HepG2 (cell line): ENCODE measurements around the gene MUC6. TPM values are rescaled to one million over a fixed set of nuclear protein-coding genes. Genes with fewer than 3 reads are reported as not detected.

Experiments used
- ATAC-seq: fragments of 200-7000 bp; cut with Tn5 transposase; 3 replicates; pipeline ENCODE4 v1.9.1; 2020; ENCODE audit warnings: mild to moderate bottlenecking, moderate library complexity
- BruUV-seq: library from RNA; stranded (reverse); fragments of 400-500 nt; replicated peaks from 2 replicates; lab custom pipeline; 2021; lab: Mats Ljungman, UMichigan
- CTCF ChIA-PET: fragments of 300-600 bp; formaldehyde crosslinking; extraction: SDS; loops from one replicate; lab custom pipeline; 2021; ENCODE audit warnings: low total read pairs, inconsistent platforms, low intra/inter-chr PET ratio; lab: Yijun Ruan, JAX
- POLR2A ChIA-PET: fragments of 350-600 bp; sonication (Branson Sonifier 250); formaldehyde crosslinking; loops from one replicate; lab custom pipeline; 2020; ENCODE audit warnings: antibody characterized with exemption, inconsistent platforms; lab: Yijun Ruan, JAX
- DNase-seq: peaks from one replicate; pipeline ENCODE4 v3.0.0-alpha.2; 2015; ENCODE audit warnings: low spot score
- FAIRE-seq: peaks from 3 replicates; lab custom pipeline; 2011; peaks lifted over from hg19 to GRCh38; lab: Jason Lieb, UNC
- H2AFZ ChIP-seq: one replicate; pipeline ENCODE4 v1.6.1; 2011; ENCODE audit warnings: low read length, inconsistent platforms
- H3K27ac ChIP-seq: fragments of 300-600 bp; 3 replicates; pipeline ENCODE4 v1.8.0; 2011; ENCODE audit warnings: mixed run types, mild to moderate bottlenecking, mixed read lengths, low read length, inconsistent platforms; ENCODE audit not compliant: insufficient read depth; ENCODE audit errors: extremely low read length
- H3K27me3 ChIP-seq, 2 experiments: fragments of 200-600 bp in 1 of 2; 2 replicates in 1 of 2; 3 replicates in 1 of 2; pipeline versions ENCODE4 v1.6.0 to v1.8.0; 2011; ENCODE audit warnings: low read length in 2 of 2, mild to moderate bottlenecking in 2 of 2, moderate library complexity in 2 of 2, inconsistent platforms in 1 of 2; ENCODE audit not compliant: insufficient read depth in 2 of 2, control insufficient read depth in 1 of 2
- H3K36me3 ChIP-seq, 2 experiments: fragments of 200-600 bp in 1 of 2; replicated peaks in 1 of 2; 2 replicates in 1 of 2; 3 replicates in 1 of 2; pipeline versions ENCODE4 v1.5.1 to v1.8.0; 2011; ENCODE audit warnings: low read length in 2 of 2, inconsistent platforms in 1 of 2; ENCODE audit not compliant: insufficient read depth in 2 of 2, control insufficient read depth in 1 of 2
- H3K4me1 ChIP-seq: 2 replicates; pipeline ENCODE4 v1.5.1; 2012; ENCODE audit warnings: low read length, inconsistent platforms; ENCODE audit not compliant: insufficient read depth
- H3K4me2 ChIP-seq: 2 replicates; pipeline ENCODE4 v1.6.0; 2011; ENCODE audit warnings: low read depth, low read length, inconsistent platforms
- H3K4me3 ChIP-seq, 3 experiments: fragments of 200-600 bp in 1 of 3; sonication (generic), shearing (Covaris generic) in 1 of 3; replicated peaks in 1 of 3; 2 replicates each; pipeline ENCODE4 v1.5.1; 2011 to 2016; ENCODE audit warnings: low read length in 3 of 3, inconsistent platforms in 2 of 3, low read depth in 2 of 3, mild to moderate bottlenecking in 2 of 3, control low read depth in 1 of 3, mixed read lengths in 1 of 3; ENCODE audit not compliant: insufficient read depth in 1 of 3
- H3K79me2 ChIP-seq: one replicate; pipeline ENCODE4 v1.6.1; 2011; ENCODE audit warnings: low read length, inconsistent platforms; ENCODE audit not compliant: insufficient read depth
- H3K9ac ChIP-seq: 2 replicates; pipeline ENCODE4 v1.6.0; 2011; ENCODE audit warnings: mild to moderate bottlenecking, low read depth, low read length, inconsistent platforms; ENCODE audit not compliant: insufficient read depth
- H3K9me3 ChIP-seq: 2 replicates; pipeline ENCODE4 v1.5.1; 2012; ENCODE audit warnings: mild to moderate bottlenecking, low read length
- H4K20me1 ChIP-seq: 2 replicates; pipeline ENCODE4 v1.6.0; 2011; ENCODE audit warnings: inconsistent platforms, mild to moderate bottlenecking, low read length, moderate library complexity; ENCODE audit not compliant: insufficient read depth
- HNRNPH1 ChIP-seq: fragments of 200-400 bp; formaldehyde crosslinking; optimal IDR thresholded peaks from 2 replicates; pipeline ENCODE3; 2017; ENCODE audit warnings: mild to moderate bottlenecking, low read depth, low read length
- IKZF4 ChIP-seq: sonication (generic); formaldehyde crosslinking; IDR thresholded peaks from 2 replicates; pipeline ENCODE4 v1.5.1; 2020; ENCODE audit warnings: borderline replicate concordance, mild to moderate bottlenecking, low read depth, missing genetic modification reagents; ENCODE audit errors: not compliant biosample characterization
- IRX3 ChIP-seq: sonication (generic); formaldehyde crosslinking; IDR thresholded peaks from 2 replicates; pipeline ENCODE4 v1.8.1; 2023; ENCODE audit warnings: mild to moderate bottlenecking, low read depth, missing genetic modification reagents, borderline replicate concordance
- POLR2G ChIP-seq: fragments of 200-400 bp; formaldehyde crosslinking; IDR thresholded peaks from 2 replicates; pipeline ENCODE4 v1.6.1; 2018; ENCODE audit warnings: mild to moderate bottlenecking, low read depth, low read length, moderate library complexity
- ZNF253 ChIP-seq: sonication (generic); formaldehyde crosslinking; IDR thresholded peaks from 2 replicates; pipeline ENCODE4 v1.8.0; 2022; ENCODE audit warnings: mild to moderate bottlenecking, missing genetic modification reagents, borderline replicate concordance
- ZNF30 ChIP-seq: sonication (generic); formaldehyde crosslinking; IDR thresholded peaks from 2 replicates; pipeline ENCODE4 v1.5.0; 2020; ENCODE audit warnings: mild to moderate bottlenecking, missing genetic modification reagents
- ZNF317 ChIP-seq: sonication (generic); formaldehyde crosslinking; IDR thresholded peaks from 2 replicates; pipeline ENCODE4 v1.5.0; 2020; ENCODE audit warnings: mild to moderate bottlenecking, missing genetic modification reagents
- ZNF790 ChIP-seq: sonication (generic); formaldehyde crosslinking; IDR thresholded peaks from 2 replicates; pipeline ENCODE4 v1.8.0; 2022; ENCODE audit warnings: missing genetic modification reagents, mild to moderate bottlenecking, borderline replicate concordance
- ZNF841 ChIP-seq: sonication (generic); formaldehyde crosslinking; IDR thresholded peaks from 2 replicates; pipeline ENCODE4 v1.8.1; 2023; ENCODE audit warnings: missing genetic modification reagents, borderline replicate concordance
- ZXDC ChIP-seq: sonication (generic); formaldehyde crosslinking; IDR thresholded peaks from 2 replicates; pipeline ENCODE4 v1.5.0; 2020; ENCODE audit warnings: mild to moderate bottlenecking, missing genetic modification reagents
- WGBS: methylation state at CpG from one replicate; pipeline ENCODE4 v1.1.6; 2017; ENCODE audit warnings: low lambda C conversion rate; 5-methylcytosine and 5-hydroxymethylcytosine counted together
- in situ Hi-C: cut with HindIII; loops from 2 replicates; pipeline ENCODE4 v1.10.0; 2017; ENCODE audit warnings: low pct_unique_long_range_greater_than_20kb; ENCODE audit not compliant: extremely low pct_ligation_motif_present
- intact Hi-C: fragments of 100-400 bp; cut with micrococcal nuclease; formaldehyde crosslinking; loops from one replicate; pipeline ENCODE4 v1.10.0; 2022; ENCODE audit not compliant: unreplicated experiment
- polyA plus RNA-seq, 8 experiments: library from polyadenylated mRNA; depleted of rRNA in 3 of 8; stranded (reverse) in 7 of 8; unstranded in 1 of 8; fragments of >200 nt; fragmentation: Illumina TruSeq in 4 of 8; extraction: Trizol in 4 of 8; gene quantifications; 2 replicates each; pipeline versions ENCODE4 v1.2.1 to v1.2.3, GENCODE V29; 2011 to 2016; ENCODE audit warnings: low read depth in 4 of 8, missing spikeins in 1 of 8, mixed read lengths in 1 of 8; ENCODE audit not compliant: insufficient read depth in 1 of 8
- total RNA-seq, 5 experiments: library from RNA; depleted of rRNA; stranded (reverse); fragments of >200 nt; fragmentation: Illumina TruSeq; extraction: Trizol; gene quantifications; 2 replicates each; pipeline ENCODE4 v1.2.3, GENCODE V29; 2016; ENCODE audit warnings: low read depth in 1 of 5

Gene MUC6
- total and polyA plus RNA-seq, 2 of the 13 experiments (the other 11 are each of a cell fraction or from before 2014, with no cell fraction given): not detected

- Histone ChIP-seq H3K9ac (no peak overlapping the region), H3K4me1 (peaks cover 9% of the 10 kb centered on the region), H3K4me3 (no peak overlapping the region), H2AFZ (no peak overlapping the region), H3K79me2 (no peaks in the 10 kb centered on the region), H3K27me3 (peaks cover 19 to 87% of the 10 kb centered on the region in 2 experiments; a peak in 4 of 5 replicates), H3K4me2 (no peak overlapping the region), H4K20me1 (no peaks in the 10 kb centered on the region), H3K36me3 (no peaks in the 10 kb centered on the region), H3K27ac (no peak overlapping the region), H3K9me3 (no peaks in the 10 kb centered on the region)
- TF ChIP-seq ZXDC (CRISPR knock-in tag) (no peak), ZNF790 (CRISPR knock-in tag) (no peak), HNRNPH1 (no peak), POLR2G (no peak), ZNF30 (CRISPR knock-in tag) (no peak), IKZF4 (CRISPR knock-in tag) (no peak), ZNF841 (no peak), IRX3 (CRISPR knock-in tag) (no peak), ZNF317 (no peak), ZNF253 (no peak)
- WGBS: no CpG with 5 or more reads among the region's 8 CpGs
- FAIRE-seq: no peak
- no peak for DNase-seq
- POLR2A ChIA-PET: no interaction called here
- ATAC-seq: no peak; the same call in 2 of the 3 replicates
- intact Hi-C loops: no loop called here
- BruUV-seq: no TSS peak
- in situ Hi-C loops: no loop called here
- CTCF ChIA-PET: no interaction called here
Observed at GRCh38 chr11:1041149-1041467, 4.6 kb upstream of the MUC6 start.
